OCI-LY1 (cell line): ENCODE data around the gene SLC25A42.

Source experiments
- H2AFZ ChIP-seq: fragments of 200-600 bp; sonication (generic), shearing (Covaris generic); 2 replicates; pipeline ENCODE4 v1.6.0; 2014; ENCODE audit warnings: antibody characterized with exemption, mild to moderate bottlenecking, low read length
- H3F3A ChIP-seq: fragments of 200-600 bp; sonication (generic), shearing (Covaris generic); 2 replicates; pipeline ENCODE4 v1.6.0; 2014; ENCODE audit warnings: mild to moderate bottlenecking, antibody characterized with exemption, low read length, moderate library complexity; ENCODE audit not compliant: insufficient read depth
- H3K27ac ChIP-seq: fragments of 200-600 bp; sonication (generic); 2 replicates; pipeline ENCODE4 v1.5.1; 2014; ENCODE audit warnings: low read length, mixed run types, mild to moderate bottlenecking, low read depth; ENCODE audit not compliant: poor library complexity, severe bottlenecking
- H3K27me3 ChIP-seq: fragments of 200-600 bp; sonication (generic); 2 replicates; pipeline ENCODE4 v1.6.0; 2014; ENCODE audit warnings: antibody characterized with exemption, mild to moderate bottlenecking, low read length, moderate library complexity; ENCODE audit not compliant: insufficient read depth
- H3K36me3 ChIP-seq: fragments of 200-600 bp; sonication (generic); 2 replicates; pipeline ENCODE4 v1.6.1; 2014; ENCODE audit warnings: mild to moderate bottlenecking, antibody characterized with exemption, low read length, moderate library complexity, mixed read lengths; ENCODE audit not compliant: insufficient read depth
- H3K4me1 ChIP-seq: fragments of 200-600 bp; sonication (generic); 2 replicates; pipeline ENCODE4 v1.5.1; 2014; ENCODE audit warnings: mild to moderate bottlenecking, low read length, moderate library complexity; ENCODE audit not compliant: insufficient read depth, severe bottlenecking
- H3K4me2 ChIP-seq: fragments of 200-600 bp; sonication (generic), shearing (Covaris generic); 2 replicates; pipeline ENCODE4 v1.6.1; 2014; ENCODE audit warnings: low read length
- H3K4me3 ChIP-seq: fragments of 200-600 bp; sonication (generic); 2 replicates; pipeline ENCODE4 v1.5.1; 2014; ENCODE audit warnings: low read length, low read depth, mild to moderate bottlenecking, mixed read lengths; ENCODE audit not compliant: poor library complexity, severe bottlenecking
- H3K79me2 ChIP-seq: fragments of 200-600 bp; shearing (Covaris generic); 2 replicates; pipeline ENCODE4 v1.6.1; 2016; ENCODE audit warnings: mixed run types, low read length, mixed read lengths; ENCODE audit not compliant: insufficient read depth
- H3K9ac ChIP-seq: fragments of 200-600 bp; sonication (generic), shearing (Covaris generic); 2 replicates; pipeline ENCODE4 v1.6.1; 2014; ENCODE audit warnings: mild to moderate bottlenecking, low read length, mixed read lengths
- H3K9me2 ChIP-seq: fragments of 200-600 bp; sonication (generic), shearing (Covaris generic); 2 replicates; pipeline ENCODE4 v1.6.1; 2014; ENCODE audit warnings: low read depth, mild to moderate bottlenecking, low read length, mixed read lengths
- H3K9me3 ChIP-seq: fragments of 200-600 bp; shearing (Covaris generic); 2 replicates; pipeline ENCODE4 v1.6.1; 2014; ENCODE audit warnings: low read length, mixed read lengths
- H4K20me1 ChIP-seq: fragments of 200-600 bp; sonication (generic), shearing (Covaris generic); 2 replicates; pipeline ENCODE4 v1.6.0; 2016; ENCODE audit warnings: mild to moderate bottlenecking, low read length; ENCODE audit not compliant: insufficient read depth
- EZH2 ChIP-seq: fragments of 200-600 bp; sonication (generic), shearing (Covaris generic); IDR thresholded peaks from 2 replicates; pipeline ENCODE4 v1.8.0; 2017; ENCODE audit warnings: borderline replicate concordance, mixed run types, mild to moderate bottlenecking, antibody characterized with exemption, low read length, moderate library complexity, mixed read lengths
- TF ChIP-seq, protein P1 (sequence below): fragments of 200-600 bp; sonication (generic), shearing (Covaris generic); IDR thresholded peaks from 2 replicates; pipeline ENCODE4 v1.5.1; 2017; ENCODE audit warnings: mild to moderate bottlenecking, antibody characterized with exemption, low read length, moderate library complexity, mixed read lengths

The SLC25A42 gene

DNA sequence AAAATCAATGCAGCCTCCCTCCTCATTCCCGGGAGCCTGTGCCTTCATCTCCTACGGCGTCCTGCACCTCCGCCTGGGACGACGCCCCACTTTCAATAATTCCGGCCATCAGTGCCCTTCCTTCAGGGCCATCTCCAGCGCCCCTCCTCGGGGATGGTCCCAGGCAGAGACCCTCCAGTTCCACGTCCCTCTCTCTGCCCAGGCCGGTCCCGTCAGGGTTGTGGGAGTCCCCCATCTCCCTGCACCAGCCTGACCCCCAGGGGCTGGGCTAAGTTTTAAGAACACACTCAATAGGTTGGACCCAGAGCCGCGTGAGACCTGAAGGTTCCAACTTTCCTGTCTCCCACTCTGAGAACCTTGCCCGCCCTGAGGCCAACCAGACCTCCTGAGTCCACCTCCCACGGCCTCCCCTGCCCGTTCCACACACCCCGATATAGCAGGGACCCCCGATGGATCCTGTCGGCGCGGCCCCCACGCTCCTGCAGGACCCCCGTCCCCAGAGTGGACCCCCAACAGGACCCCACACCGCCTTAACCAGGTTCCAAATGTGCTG, 73.8 kb downstream of the SLC25A42 start:
- Histone ChIP-seq H3K4me1 (peaks cover 22% of the 10 kb centered on the region), H3K4me2 (peak overlapping the region; percentile 79), H3K9me2 (no peaks in the 10 kb centered on the region), H4K20me1 (no peaks in the 10 kb centered on the region), H2AFZ (no peak overlapping the region), H3K4me3 (peak overlapping the region; percentile 78), H3K27ac (peak overlapping the region; percentile 27), H3K9me3 (peaks cover 3% of the 10 kb centered on the region; the same call in 1 of the 2 replicates), H3K36me3 (peaks cover 17% of the 10 kb centered on the region), H3F3A (no peaks in the 10 kb centered on the region), H3K27me3 (no peaks in the 10 kb centered on the region), H3K79me2 (no peaks in the 10 kb centered on the region), H3K9ac (peak overlapping the region; percentile 89)
- TF ChIP-seq, protein P1, sequence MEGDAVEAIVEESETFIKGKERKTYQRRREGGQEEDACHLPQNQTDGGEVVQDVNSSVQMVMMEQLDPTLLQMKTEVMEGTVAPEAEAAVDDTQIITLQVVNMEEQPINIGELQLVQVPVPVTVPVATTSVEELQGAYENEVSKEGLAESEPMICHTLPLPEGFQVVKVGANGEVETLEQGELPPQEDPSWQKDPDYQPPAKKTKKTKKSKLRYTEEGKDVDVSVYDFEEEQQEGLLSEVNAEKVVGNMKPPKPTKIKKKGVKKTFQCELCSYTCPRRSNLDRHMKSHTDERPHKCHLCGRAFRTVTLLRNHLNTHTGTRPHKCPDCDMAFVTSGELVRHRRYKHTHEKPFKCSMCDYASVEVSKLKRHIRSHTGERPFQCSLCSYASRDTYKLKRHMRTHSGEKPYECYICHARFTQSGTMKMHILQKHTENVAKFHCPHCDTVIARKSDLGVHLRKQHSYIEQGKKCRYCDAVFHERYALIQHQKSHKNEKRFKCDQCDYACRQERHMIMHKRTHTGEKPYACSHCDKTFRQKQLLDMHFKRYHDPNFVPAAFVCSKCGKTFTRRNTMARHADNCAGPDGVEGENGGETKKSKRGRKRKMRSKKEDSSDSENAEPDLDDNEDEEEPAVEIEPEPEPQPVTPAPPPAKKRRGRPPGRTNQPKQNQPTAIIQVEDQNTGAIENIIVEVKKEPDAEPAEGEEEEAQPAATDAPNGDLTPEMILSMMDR, result no peak
- no peak for TF ChIP-seq EZH2

DNA sequence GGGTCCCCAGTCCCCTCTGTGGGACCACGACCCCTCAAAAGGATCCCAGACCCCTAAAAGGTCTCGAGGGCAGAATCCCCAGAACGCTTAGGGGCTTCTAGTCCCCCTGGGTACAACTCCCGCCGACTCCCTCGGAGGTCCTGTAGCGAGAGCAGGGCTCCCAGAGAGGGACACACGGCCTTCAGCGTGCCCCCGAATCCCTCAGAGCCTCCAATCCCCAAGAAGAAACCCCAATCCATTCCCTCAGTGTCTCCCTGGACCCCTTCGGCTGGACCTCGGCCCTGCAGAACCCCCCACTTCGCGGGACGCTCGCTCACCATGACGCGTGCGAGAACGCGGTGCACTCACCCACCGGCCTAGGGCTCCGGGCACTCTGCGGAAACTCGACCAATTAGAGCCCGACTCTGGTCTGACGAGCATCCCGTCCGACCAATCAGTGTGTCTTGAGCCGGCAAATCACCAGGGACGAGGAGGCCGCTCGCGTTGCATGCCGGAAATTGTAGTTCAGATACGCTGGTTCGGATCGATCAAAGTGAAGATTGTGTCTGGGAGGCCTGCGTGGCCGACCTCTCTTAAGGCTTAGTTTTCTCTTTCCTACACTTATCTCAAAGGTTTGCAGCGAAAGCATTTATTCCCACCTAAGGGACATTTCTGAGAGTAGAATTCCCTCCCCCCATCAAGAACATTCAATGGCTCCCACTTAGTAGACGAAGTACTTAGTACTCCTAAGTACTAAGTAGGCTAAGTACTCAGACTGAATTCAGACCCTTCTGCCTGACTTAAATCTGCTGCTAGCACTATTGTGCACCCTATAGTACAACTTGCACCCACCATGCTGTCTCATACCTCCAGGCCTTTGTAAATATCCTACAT, 74.6 kb downstream of the SLC25A42 start, which contains the start of gene TMEM161A:
Gene TMEM161A (minus strand): TSS at position 370 of the 873 bp plus-strand sequence. CDS start 50 bp downstream, at position 320.
- H3K27me3 ChIP-seq, result no peaks in the 10 kb centered on the region
- H3K4me3 ChIP-seq, result peak within 1 kb of the TSS; percentile 78
- H3K79me2 ChIP-seq, result no peaks in the 10 kb centered on the region
- no peak for TF ChIP-seq EZH2
- TF ChIP-seq, protein P1, result no peak
- H3F3A ChIP-seq, result no peaks in the 10 kb centered on the region
- H3K9ac ChIP-seq, result peak within 1 kb of the TSS; percentile 89
- peak within 1 kb of the TSS; percentile 27 for H3K27ac ChIP-seq
- no peaks in the 10 kb centered on the region for H3K9me3 ChIP-seq
- no peaks in the 10 kb centered on the region for H3K9me2 ChIP-seq
- H3K36me3 ChIP-seq, result peaks cover 11% of the 10 kb centered on the region
- H3K4me1 ChIP-seq, result peaks cover 22% of the 10 kb centered on the region
- H3K4me2 ChIP-seq, result peak within 1 kb of the TSS; percentile 79
- H4K20me1 ChIP-seq, result no peaks in the 10 kb centered on the region
- H2AFZ ChIP-seq, result no peak within 1 kb of the TSS

DNA sequence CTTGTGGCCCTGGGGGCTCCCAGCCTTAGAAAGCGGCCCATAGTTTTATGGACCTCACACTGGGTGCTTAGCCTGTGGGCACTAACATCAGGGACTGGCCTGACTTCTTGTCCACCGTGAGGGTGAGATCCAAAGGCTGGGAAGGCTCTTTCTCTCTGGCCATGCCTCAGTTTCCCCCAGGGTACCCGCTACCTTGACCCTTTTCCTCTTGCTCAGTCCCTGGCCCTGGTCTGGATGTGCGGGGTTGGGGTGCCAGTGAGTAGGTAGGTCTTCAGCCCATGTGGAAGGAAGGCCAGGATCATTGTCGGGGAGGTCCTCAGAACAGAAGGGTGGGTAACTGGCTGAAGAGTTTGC, 76.1 kb downstream of the SLC25A42 start:
- no peak overlapping the region for H3K4me3 ChIP-seq
- H3K4me2 ChIP-seq, result no peak overlapping the region

More for the DNA sequence above, 76.1 kb downstream of the SLC25A42 start:
- Histone ChIP-seq H3K9me3 (no peaks in the 10 kb centered on the region), H3K9ac (no peak overlapping the region), H3K9me2 (no peaks in the 10 kb centered on the region), H2AFZ (no peak overlapping the region), H4K20me1 (no peaks in the 10 kb centered on the region), H3K4me1 (peaks cover 19% of the 10 kb centered on the region), H3K36me3 (no peaks in the 10 kb centered on the region), H3F3A (no peaks in the 10 kb centered on the region), H3K27me3 (no peaks in the 10 kb centered on the region), H3K27ac (no peak overlapping the region), H3K79me2 (no peaks in the 10 kb centered on the region)
- TF ChIP-seq EZH2, result no peak
- TF ChIP-seq, protein P1, result no peak
